GM18519 (cell line): Measurements from ENCODE around the gene CDIPT.

Source experiments
- ATAC-seq: cut with Tn5 transposase; IDR thresholded peaks from one replicate; pipeline ENCODE4 v1.9.1; 2021; ENCODE audit warnings: mild to moderate bottlenecking, moderate library complexity; ENCODE audit not compliant: unreplicated experiment, low FRiP score

CDIPT gene

GRCh38 chr16:29812754-29813643 lies 50.0 kb downstream of the CDIPT start:
- ATAC-seq: no peak

- no peak for ATAC-seq
Measured at GRCh38 chr16:29811896-29812665, 50.9 kb downstream of the CDIPT start, which contains the start of gene PRRT2. TSS of gene PRRT2 (plus strand) at chr16:29812193. CDS start at chr16:29813055, 862 bp downstream.

GRCh38 chr16:29811170-29811895 lies 51.7 kb downstream of the CDIPT start:
- ATAC-seq: no peak

GRCh38 chr16:29810699-29811169 lies 52.3 kb downstream of the CDIPT start:
- ATAC-seq: no peak

GRCh38 chr16:29809850-29810698 lies 53.0 kb downstream of the CDIPT start:
- ATAC-seq: no peak

GRCh38 chr16:29809031-29809747 lies 53.8 kb downstream of the CDIPT start:
- ATAC-seq: no peak
